DMS53 treated with DMSO at 0.1 percent for 48 hours (cell line): ENCODE results near the gene CNPY1.

Experiments used
- DNase-seq: peaks from one replicate; lab custom pipeline; 2025; ENCODE audit not compliant: unreplicated experiment; lab: John Stamatoyannopoulos, UW

CNPY1 gene

GRCh38 chr7:155559519-155560108, 13.3 kb upstream of the CNPY1 start:
- no peak for DNase-seq

GRCh38 chr7:155558961-155559360, 12.6 kb upstream of the CNPY1 start:
- no peak for DNase-seq

GRCh38 chr7:155558351-155558750, 12.0 kb upstream of the CNPY1 start:
- DNase-seq: no peak

GRCh38 chr7:155557778-155558177, 11.4 kb upstream of the CNPY1 start:
- DNase-seq: no peak

GRCh38 chr7:155556763-155557162, 10.4 kb upstream of the CNPY1 start:
- no peak for DNase-seq

GRCh38 chr7:155555116-155555695, 8.8 kb upstream of the CNPY1 start:
- no peak for DNase-seq

- no peak for DNase-seq
These were observed 7.5 kb upstream of the CNPY1 start for GRCh38 chr7:155553871-155554270.

GRCh38 chr7:155551785-155552611, 5.6 kb upstream of the CNPY1 start:
- DNase-seq: no peak

GRCh38 chr7:155550916-155551315, 4.6 kb upstream of the CNPY1 start:
- DNase-seq: no peak

GRCh38 chr7:155549226-155549625, 2.9 kb upstream of the CNPY1 start:
- DNase-seq: no peak

- no peak for DNase-seq
These were observed 917 bp upstream of the CNPY1 start for GRCh38 chr7:155547161-155547791.

GRCh38 chr7:155545348-155545747, 1.0 kb downstream of the CNPY1 start:
- DNase-seq: no peak

GRCh38 chr7:155544485-155544884, 1.9 kb downstream of the CNPY1 start:
- no peak for DNase-seq

- no peak for DNase-seq
These were observed 2.4 kb downstream of the CNPY1 start for GRCh38 chr7:155543926-155544325.

- no peak for DNase-seq
These were observed 3.1 kb downstream of the CNPY1 start for GRCh38 chr7:155543011-155543876.

- no peak for DNase-seq
These were observed 4.2 kb downstream of the CNPY1 start for GRCh38 chr7:155541986-155542675.

GRCh38 chr7:155540553-155540952, 5.8 kb downstream of the CNPY1 start:
- no peak for DNase-seq

GRCh38 chr7:155538293-155538692, 8.1 kb downstream of the CNPY1 start:
- DNase-seq: no peak

- DNase-seq: no peak
These were observed 9.9 kb downstream of the CNPY1 start for GRCh38 chr7:155536451-155536850.

- no peak for DNase-seq
These were observed 11.7 kb downstream of the CNPY1 start for GRCh38 chr7:155534691-155535090.
